ENCODE data around the gene UBE2D3. TPM values are rescaled to one million over a fixed set of nuclear protein-coding genes. Genes with fewer than 3 reads are reported as not detected.
"Not testable (repeated sequence)": the region's sequence is repeated elsewhere in the genome, so short reads cannot be mapped to it uniquely, and the experiment has no call there.

Gene UBE2D3
- total RNA-seq, 1 donor from 2014 or later: 451 TPM

DNA sequence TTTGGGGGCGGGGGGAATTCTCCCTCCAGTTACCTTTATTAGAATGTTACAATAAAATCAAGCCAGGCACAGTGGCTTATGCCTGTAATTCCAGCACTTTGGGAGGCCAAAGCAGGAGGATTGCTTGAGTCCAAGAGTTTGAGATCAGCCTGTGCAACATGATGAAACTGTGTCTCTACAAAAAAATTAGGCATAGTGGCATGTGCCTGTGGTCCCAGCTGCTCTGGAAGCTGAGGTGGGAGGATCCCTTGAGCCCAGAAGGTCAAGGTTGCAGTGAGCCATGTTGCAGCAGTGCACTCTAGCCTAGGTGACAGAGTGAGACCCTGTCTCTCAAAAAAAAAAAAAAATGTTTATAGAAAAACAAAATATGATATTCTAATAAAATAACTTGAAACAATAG is 5.3 kb upstream of the UBE2D3 start:
- intact Hi-C loops (cut with micrococcal nuclease): no loop called here

GRCh38 chr4:102832105-102832504 is 4.8 kb upstream of the UBE2D3 start:
- intact Hi-C loops (cut with micrococcal nuclease): no loop called here

DNA sequence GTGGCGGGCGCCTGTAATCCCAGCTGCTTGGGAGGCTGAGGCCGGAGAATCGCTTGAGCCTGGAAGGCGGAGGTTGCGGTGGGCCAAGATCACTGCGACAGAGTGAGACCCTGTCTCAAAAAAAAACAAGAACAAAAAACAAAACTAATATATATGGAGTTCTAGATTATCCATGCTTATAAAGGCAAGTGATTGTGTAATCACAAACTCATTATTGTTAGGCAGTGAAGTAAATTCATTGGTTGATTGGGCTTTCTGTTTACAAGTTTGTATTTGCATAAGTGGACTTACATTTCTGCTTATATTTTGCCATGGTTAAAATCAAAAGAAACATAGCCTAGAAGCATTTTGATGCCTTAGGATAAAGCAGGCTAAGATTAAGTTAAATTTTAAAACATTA is 2.5 kb upstream of the UBE2D3 start:
- intact Hi-C loops (cut with micrococcal nuclease): loop anchor here (2.0 to 5.0 kb wide), 3 partner anchors 218 to 568 kb away; partner anchors contain the start of gene CENPE

DNA sequence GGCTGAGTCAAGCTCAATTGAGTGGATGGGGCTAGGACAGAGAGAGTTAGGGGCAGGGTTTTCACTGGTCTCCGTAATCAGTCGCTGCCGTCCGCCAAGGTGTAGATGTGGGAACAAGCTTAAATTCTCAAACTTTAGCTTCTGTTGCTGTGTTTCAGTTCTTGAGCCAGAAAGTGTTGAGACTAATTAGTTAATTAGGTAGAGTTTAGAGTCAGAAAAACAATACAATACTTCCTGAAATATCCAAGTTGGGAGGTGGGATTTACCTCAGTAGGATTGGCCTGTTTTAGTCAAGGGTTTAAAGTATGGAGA is 1.1 kb upstream of the UBE2D3 start:
- intact Hi-C loops (cut with micrococcal nuclease): loop anchor here (1.0 to 5.0 kb wide), 13 partner anchors 41 to 566 kb away; partner anchors contain the start of genes BDH2, CENPE, SLC39A8 and SLC9B1

- intact Hi-C loops (cut with micrococcal nuclease): loop anchor here (1.0 to 5.0 kb wide), 15 partner anchors 15 to 1807 kb away; partner anchors contain the start of genes BDH2, CENPE, SLC39A8 and SLC9B1
Measured at GRCh38 chr4:102827674-102828496, 534 bp upstream of the UBE2D3 start.

GRCh38 chr4:102826105-102826889 is 1.1 kb downstream of the UBE2D3 start:
- intact Hi-C loops (cut with micrococcal nuclease): loop anchor here (2.0 to 5.0 kb wide), 4 partner anchors 13 to 1805 kb away; no protein-coding TSS in a partner anchor

DNA sequence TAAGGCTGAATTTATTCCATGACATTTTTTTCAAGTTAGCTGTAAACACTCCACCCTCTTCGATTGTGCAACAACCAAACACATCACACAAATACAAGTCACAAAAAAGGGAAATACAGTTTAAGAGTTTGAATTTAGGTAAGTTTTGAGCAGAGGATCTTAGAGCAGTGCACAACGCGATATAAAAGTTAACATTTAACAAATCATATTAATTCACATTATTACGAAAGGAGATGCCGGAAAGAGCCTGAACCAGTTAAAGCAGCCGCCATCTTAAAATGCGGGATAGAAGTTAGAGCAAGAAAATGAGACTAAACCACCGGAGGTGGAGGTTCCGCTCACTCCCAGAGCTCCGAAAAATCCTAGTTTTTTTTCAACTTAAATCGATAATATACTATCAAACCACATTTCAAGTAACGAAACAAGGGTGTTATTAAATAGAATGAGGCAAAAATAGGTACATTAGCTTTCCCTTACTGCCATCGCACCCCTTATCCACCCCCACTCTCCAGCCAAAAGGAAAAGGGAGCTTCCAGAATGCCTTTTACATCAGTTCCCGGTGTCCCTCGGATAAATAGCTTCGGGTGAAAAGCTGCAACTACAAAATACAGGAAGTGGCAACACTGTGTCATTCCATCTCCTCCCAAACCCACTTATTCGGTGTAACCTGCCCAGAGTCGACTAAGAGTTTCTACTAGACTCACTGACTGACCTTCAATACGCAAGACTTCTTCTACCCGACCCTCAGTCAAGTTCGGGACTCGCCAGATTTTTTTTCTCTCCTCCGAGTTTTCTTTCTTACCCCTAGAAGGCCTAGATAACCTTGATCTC is 1.9 kb downstream of the UBE2D3 start:
- intact Hi-C loops (cut with micrococcal nuclease): loop anchor here (1.0 to 5.0 kb wide), 8 partner anchors 8 to 1805 kb away; partner anchors contain the start of gene SLC9B2

DNA sequence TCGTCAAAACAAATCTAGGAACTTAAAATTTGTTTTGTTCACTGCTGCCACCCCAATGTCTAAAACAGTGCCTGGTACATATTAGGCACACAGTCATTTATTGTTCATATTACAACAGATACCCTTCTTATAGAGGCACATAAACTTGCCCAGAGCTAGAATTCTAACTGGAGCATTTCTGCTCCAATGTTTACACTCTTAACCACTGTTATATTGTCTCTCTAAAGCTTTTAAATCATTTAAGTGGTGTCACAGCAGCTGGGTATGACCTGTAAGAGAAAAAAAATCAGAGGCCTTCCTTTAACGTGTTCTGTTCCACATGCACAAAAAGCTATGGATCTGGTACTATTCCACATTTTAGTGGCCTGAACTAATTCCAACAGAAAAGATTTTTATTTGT is 3.0 kb downstream of the UBE2D3 start:
- intact Hi-C loops (cut with micrococcal nuclease): loop anchor here (2.0 kb wide), 3 partner anchors 226 to 266 kb away; partner anchors contain the start of gene SLC9B2

- intact Hi-C loops (cut with micrococcal nuclease): loop anchor here (2.0 kb wide), 3 partner anchors 225 to 267 kb away; partner anchors contain the start of gene SLC9B2
Measured at GRCh38 chr4:102823897-102824296, 3.5 kb downstream of the UBE2D3 start.

DNA sequence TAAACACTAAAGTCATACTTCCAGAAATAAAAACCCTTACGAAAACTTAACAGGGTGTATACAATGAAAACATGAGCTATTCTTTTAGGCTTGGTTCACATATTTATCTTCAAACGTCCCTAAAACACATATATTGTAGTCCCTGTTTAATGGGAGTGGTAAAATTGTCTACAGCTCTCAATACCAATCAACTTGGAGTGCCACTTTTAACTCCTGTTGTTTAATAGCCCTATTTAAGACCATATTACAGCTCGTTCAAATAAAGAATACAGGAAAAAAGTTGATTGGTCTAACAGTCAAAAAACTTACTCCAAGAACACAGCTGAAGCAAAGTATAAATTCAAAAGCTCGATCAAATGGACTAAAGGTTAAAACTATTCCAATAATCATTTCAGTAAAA is 3.9 kb downstream of the UBE2D3 start:
- intact Hi-C loops (cut with micrococcal nuclease): no loop called here

- intact Hi-C loops (cut with micrococcal nuclease): no loop called here
Measured at GRCh38 chr4:102819588-102820365, 7.6 kb downstream of the UBE2D3 start.

DNA sequence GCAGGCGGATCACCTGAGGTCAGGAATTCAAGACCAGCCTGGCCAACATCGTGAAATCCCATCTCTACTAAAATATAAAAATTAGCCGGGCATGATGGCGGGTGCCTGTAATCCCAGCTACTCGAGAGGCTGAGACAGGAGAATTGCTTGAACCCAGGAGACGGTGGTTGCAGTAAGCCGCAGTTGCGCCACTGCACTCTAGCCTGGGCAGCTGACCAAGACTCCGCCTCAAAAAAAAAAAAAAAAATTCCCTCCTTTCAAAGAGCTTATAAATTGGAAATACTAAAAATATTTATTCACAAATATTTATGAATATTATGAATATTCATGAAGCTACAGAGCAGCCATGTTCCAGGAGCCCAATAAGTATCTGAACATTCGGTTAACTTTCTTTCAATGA is 8.3 kb downstream of the UBE2D3 start:
- intact Hi-C loops (cut with micrococcal nuclease): not testable (repeated sequence)

- intact Hi-C loops (cut with micrococcal nuclease): loop anchor here (1.0 kb wide), 3 partner anchors 8 to 192 kb away; no protein-coding TSS in a partner anchor
Measured at GRCh38 chr4:102817613-102818268, 9.6 kb downstream of the UBE2D3 start.

GRCh38 chr4:102817021-102817605 is 10.2 kb downstream of the UBE2D3 start:
- intact Hi-C loops (cut with micrococcal nuclease): loop anchor here (1.0 kb wide), 2 partner anchors 8 to 192 kb away; no protein-coding TSS in a partner anchor

DNA sequence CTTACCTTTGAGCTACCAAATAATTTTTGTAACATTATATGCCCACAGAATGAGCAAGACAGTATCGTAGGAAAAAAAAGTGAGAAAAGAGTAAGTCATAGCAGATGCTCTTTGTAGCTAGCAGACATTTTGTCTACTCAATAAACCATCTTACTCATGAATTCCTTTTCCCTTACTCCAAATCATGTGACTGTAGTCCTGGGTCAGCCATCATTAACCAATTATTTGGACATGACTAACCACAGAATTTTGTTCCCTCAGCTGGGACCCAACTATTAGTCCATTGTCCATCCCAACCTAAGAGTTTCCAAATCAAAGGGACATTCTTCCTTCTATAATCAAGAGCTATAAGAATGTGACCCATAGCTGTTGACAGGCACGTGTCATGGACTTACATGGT is 11.4 kb downstream of the UBE2D3 start:
- intact Hi-C loops (cut with micrococcal nuclease): no loop called here

- intact Hi-C loops (cut with micrococcal nuclease): loop anchor here (1.0 kb wide), 2 partner anchors 9 kb away; no protein-coding TSS in a partner anchor
Measured at GRCh38 chr4:102809691-102810090, 17.7 kb downstream of the UBE2D3 start.

DNA sequence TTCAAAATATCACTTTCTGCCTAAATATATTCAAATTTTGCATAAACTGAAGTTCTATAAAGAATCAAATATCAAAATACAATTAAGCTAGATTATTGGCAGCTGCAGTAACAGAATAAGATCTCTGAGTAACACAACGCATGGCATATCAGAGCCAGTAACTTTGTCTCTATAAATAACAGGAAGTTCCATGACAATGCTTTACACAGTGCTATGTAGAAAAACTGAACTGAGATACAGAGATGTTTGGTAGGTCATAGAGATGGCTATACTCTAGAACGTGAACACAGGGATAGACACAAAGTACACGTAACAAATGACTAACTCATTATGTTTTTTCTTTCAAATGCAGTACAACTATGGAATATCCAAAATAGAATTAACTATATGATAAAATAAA is 18.2 kb downstream of the UBE2D3 start:
- intact Hi-C loops (cut with micrococcal nuclease): loop anchor here (1.0 kb wide), 2 partner anchors 9 kb away; no protein-coding TSS in a partner anchor

GRCh38 chr4:102808009-102808408 is 19.3 kb downstream of the UBE2D3 start:
- intact Hi-C loops (cut with micrococcal nuclease): no loop called here

GRCh38 chr4:102807345-102807744 is 20.0 kb downstream of the UBE2D3 start:
- intact Hi-C loops (cut with micrococcal nuclease): loop anchor here (2.0 kb wide), 1 partner anchor 15 kb away; no protein-coding TSS in a partner anchor
